ENCODE results near the gene PPA2.

- TF ChIP-seq EZH2phosphoT487 (IDR thresholded peaks at IDR 0.05; ENCODE audit: unreplicated experiment) (no peak), ETS1 (IDR thresholded peaks at IDR 0.05) (no peak), CTCF (conservative IDR thresholded peaks at IDR 0.05; ENCODE audit: low read depth in 2 of 2) (no peak), EZH2 (IDR thresholded peaks at IDR 0.05; ENCODE audit: low read depth, unreplicated experiment) (no peak), REST (IDR thresholded peaks at IDR 0.05; ENCODE audit: unreplicated experiment) (no peak), POLR2AphosphoS5 (IDR thresholded peaks at IDR 0.05; ENCODE audit: low read depth) (no peak)
Measured at GRCh38 chr4:105415281-105415744, 58.5 kb downstream of the PPA2 start.
